Panc1 (cell line): ENCODE data around the gene RAPGEF1. TPM values are rescaled to one million over a fixed set of nuclear protein-coding genes. Genes with fewer than 3 reads are reported as not detected.

ENCODE experiments used
- ATAC-seq: fragments of 200-7000 bp; cut with Tn5 transposase; 2 replicates; pipeline ENCODE4 v1.9.1; 2020; ENCODE audit warnings: mild to moderate bottlenecking, moderate library complexity
- BruUV-seq: library from RNA; stranded (reverse); fragments of 400-500 nt; replicated peaks from 2 replicates; lab custom pipeline; 2021; lab: Mats Ljungman, UMichigan
- CTCF ChIA-PET: fragments of 300-600 bp; sonication (Branson Sonifier 250); formaldehyde crosslinking; loops from one replicate; lab custom pipeline; 2022; ENCODE audit warnings: antibody characterized with exemption; lab: Charles Lee
- POLR2A ChIA-PET: fragments of 300-600 bp; sonication (Branson Sonifier 250); formaldehyde crosslinking; loops from one replicate; lab custom pipeline; 2022; ENCODE audit warnings: antibody characterized with exemption; lab: Charles Lee
- DNase-seq: peaks from one replicate; pipeline ENCODE4 v3.0.0-alpha.2; 2010; ENCODE audit warnings: low read depth, low spot score
- H3K27ac ChIP-seq: 2 replicates; pipeline ENCODE4 v1.5.1; 2011; ENCODE audit warnings: mild to moderate bottlenecking, low read length, inconsistent platforms
- H3K27me3 ChIP-seq: fragments of 200-500 bp; sonication (Bioruptor generic); 2 replicates; pipeline ENCODE4 v1.6.0; 2014; ENCODE audit warnings: low read length, inconsistent platforms; ENCODE audit not compliant: control insufficient read depth, insufficient read depth
- H3K36me3 ChIP-seq: fragments of 200-500 bp; sonication (Bioruptor generic); 2 replicates; pipeline ENCODE4 v1.5.1; 2014; ENCODE audit warnings: inconsistent platforms, mild to moderate bottlenecking, low read length, moderate library complexity; ENCODE audit not compliant: control insufficient read depth, insufficient read depth
- H3K4me1 ChIP-seq: 2 replicates; pipeline ENCODE4 v1.5.1; 2011; ENCODE audit warnings: inconsistent platforms, mild to moderate bottlenecking, low read length, moderate library complexity; ENCODE audit not compliant: control insufficient read depth, insufficient read depth
- H3K4me3 ChIP-seq, 2 experiments: 2 replicates each; pipeline ENCODE4 v1.5.1; 2011 to 2012; ENCODE audit warnings: low read depth in 2 of 2, low read length in 2 of 2, mild to moderate bottlenecking in 2 of 2, inconsistent platforms in 1 of 2, moderate library complexity in 1 of 2
- H3K9me3 ChIP-seq: fragments of 200-500 bp; sonication (Bioruptor generic); 2 replicates; pipeline ENCODE4 v1.5.1; 2014; ENCODE audit warnings: low read depth, mild to moderate bottlenecking, inconsistent platforms, low read length, moderate library complexity; ENCODE audit not compliant: control insufficient read depth, insufficient read depth
- CTCF ChIP-seq: fragments of 450-650 bp; IDR thresholded peaks from 2 replicates; pipeline ENCODE4 v1.5.1; 2017; ENCODE audit warnings: mild to moderate bottlenecking
- POLR2AphosphoS5 ChIP-seq: IDR thresholded peaks from 2 replicates; pipeline ENCODE4 v1.6.1; 2012; ENCODE audit warnings: mild to moderate bottlenecking, low read depth, low read length, moderate library complexity
- REST ChIP-seq, 2 experiments: IDR thresholded peaks; 2 replicates each; pipeline ENCODE4 v1.6.1; 2011 to 2012; ENCODE audit warnings: low read depth in 2 of 2, control low read depth in 1 of 2, low read length in 1 of 2, mild to moderate bottlenecking in 1 of 2, moderate library complexity in 1 of 2; ENCODE audit not compliant: insufficient read depth in 1 of 2
- SIN3A ChIP-seq: IDR thresholded peaks from 2 replicates; pipeline ENCODE4 v1.6.1; 2012; ENCODE audit warnings: low read depth, mild to moderate bottlenecking, low read length, moderate library complexity, borderline replicate concordance; ENCODE audit not compliant: insufficient read depth
- TCF7L2 ChIP-seq: IDR thresholded peaks from 2 replicates; pipeline ENCODE4 v1.6.1; 2011; ENCODE audit warnings: mild to moderate bottlenecking, low read depth, low read length, inconsistent platforms
- in situ Hi-C: cut with HindIII; loops from 2 replicates; pipeline ENCODE4 v1.10.0; 2016; ENCODE audit warnings: low sequenced_read_pairs, low pct_unique_long_range_greater_than_20kb
- intact Hi-C: fragments of 100-400 bp; cut with micrococcal nuclease; formaldehyde crosslinking; loops from one replicate; pipeline ENCODE4 v1.10.0; 2022; ENCODE audit not compliant: unreplicated experiment
- total RNA-seq: library from RNA; stranded (reverse); gene quantifications from one replicate; pipeline ENCODE4 v1.2.1, GENCODE V29; 2021; ENCODE audit not compliant: unreplicated experiment

The RAPGEF1 gene
- total RNA-seq, 1 experiment from 2014 or later, result 86.8 TPM

GRCh38 chr9:131585375-131585774 lies 154.5 kb downstream of the RAPGEF1 start:
- Histone ChIP-seq H3K36me3 (no peaks in the 10 kb centered on the region), H3K4me3 (no peak overlapping the region), H3K27ac (no peak overlapping the region), H3K4me1 (no peaks in the 10 kb centered on the region), H3K27me3 (no peaks in the 10 kb centered on the region), H3K9me3 (no peaks in the 10 kb centered on the region)
- ATAC-seq (no peak), DNase-seq (no peak)
- POLR2A ChIA-PET, result interaction anchor here (0.7 kb wide), 1 partner anchor 82 kb away, joined by 10 read pairs; no protein-coding TSS in a partner anchor
- intact Hi-C loops (no loop called here), in situ Hi-C loops (no loop called here)
- CTCF ChIA-PET, result no interaction called here
- TF ChIP-seq TCF7L2 (no peak), REST (IDR thresholded peaks at IDR 0.05; ENCODE audit: insufficient read depth in 1 of 2, low read depth in 2 of 2, low read length in 1 of 2) (no peak), POLR2AphosphoS5 (no peak), SIN3A (no peak), CTCF (no peak)
- no TSS peak for BruUV-seq

GRCh38 chr9:131584858-131585257 lies 155.0 kb downstream of the RAPGEF1 start:
- no peaks in the 10 kb centered on the region for H3K4me1 ChIP-seq
- ATAC-seq (no peak), DNase-seq (no peak)
- no peaks in the 10 kb centered on the region for H3K36me3 ChIP-seq
- no peaks in the 10 kb centered on the region for H3K27me3 ChIP-seq
- TF ChIP-seq REST (IDR thresholded peaks at IDR 0.05; ENCODE audit: insufficient read depth in 1 of 2, low read depth in 2 of 2, low read length in 1 of 2) (no peak), CTCF (no peak), TCF7L2 (no peak), SIN3A (no peak), POLR2AphosphoS5 (no peak)
- H3K27ac ChIP-seq, result no peak overlapping the region
- in situ Hi-C loops (no loop called here), intact Hi-C loops (no loop called here)
- no TSS peak for BruUV-seq
- no peak overlapping the region for H3K4me3 ChIP-seq
- CTCF ChIA-PET, result no interaction called here
- no peaks in the 10 kb centered on the region for H3K9me3 ChIP-seq
- POLR2A ChIA-PET, result no interaction called here
